ENCODE results near the gene GLIS1.

GLIS1 gene

GRCh38 chr1:53710584-53710983 is 28.4 kb downstream of the GLIS1 start:
- Histone ChIP-seq H3K27ac (no peak overlapping the region), H3K4me3 (no peak overlapping the region)
- no peak for DNase-seq (ENCODE audit: low spot score)
- no peak for TF ChIP-seq CTCF (IDR thresholded peaks at IDR 0.05)

DNA sequence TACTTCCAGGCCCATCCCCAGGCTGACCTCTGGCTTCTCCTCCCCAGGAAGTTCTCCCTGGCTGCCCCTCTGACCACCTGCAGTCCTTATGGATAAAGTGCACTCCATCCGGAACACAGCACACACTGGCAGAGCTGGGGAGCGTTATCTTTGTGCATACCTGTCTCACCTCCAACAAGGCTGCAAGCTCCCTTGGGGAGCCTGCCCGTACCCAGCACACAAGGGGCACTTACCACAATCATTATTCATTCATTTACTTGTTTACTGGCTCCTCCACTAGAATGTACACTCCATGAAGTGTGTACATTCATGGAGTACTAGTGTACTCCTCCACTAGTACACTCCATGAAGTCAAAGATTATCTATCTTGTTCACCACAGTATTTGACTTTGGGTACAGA is 30.3 kb downstream of the GLIS1 start:
- no peak for TF ChIP-seq CTCF (IDR thresholded peaks at IDR 0.05)
- no peak overlapping the region for H3K4me3 ChIP-seq
- no peak overlapping the region for H3K27ac ChIP-seq
- DNase-seq (ENCODE audit: low spot score): no peak

DNA sequence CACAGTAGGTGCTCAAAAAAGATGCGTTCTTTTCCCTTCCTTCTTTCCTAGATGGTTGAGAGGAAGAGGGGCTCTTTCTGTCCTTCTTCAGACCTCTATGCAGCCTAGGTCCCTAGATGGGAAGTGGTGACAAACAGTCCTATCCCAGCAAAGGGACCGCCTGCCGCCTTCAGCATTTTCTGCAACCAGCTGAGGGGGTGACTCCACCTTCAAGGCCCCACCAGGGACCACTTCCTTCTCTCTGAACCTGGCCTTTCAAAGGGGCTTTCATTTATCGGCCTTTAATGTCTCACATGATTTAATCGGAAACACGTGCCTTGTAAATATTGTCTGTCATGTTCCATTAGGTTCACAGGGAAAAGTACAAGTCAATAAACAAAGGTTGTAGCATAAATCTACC is 32.6 kb downstream of the GLIS1 start:
- no peak for DNase-seq (ENCODE audit: low spot score)
- Histone ChIP-seq H3K4me3 (no peak overlapping the region), H3K27ac (no peak overlapping the region)
- no peak for TF ChIP-seq CTCF (IDR thresholded peaks at IDR 0.05)

DNA sequence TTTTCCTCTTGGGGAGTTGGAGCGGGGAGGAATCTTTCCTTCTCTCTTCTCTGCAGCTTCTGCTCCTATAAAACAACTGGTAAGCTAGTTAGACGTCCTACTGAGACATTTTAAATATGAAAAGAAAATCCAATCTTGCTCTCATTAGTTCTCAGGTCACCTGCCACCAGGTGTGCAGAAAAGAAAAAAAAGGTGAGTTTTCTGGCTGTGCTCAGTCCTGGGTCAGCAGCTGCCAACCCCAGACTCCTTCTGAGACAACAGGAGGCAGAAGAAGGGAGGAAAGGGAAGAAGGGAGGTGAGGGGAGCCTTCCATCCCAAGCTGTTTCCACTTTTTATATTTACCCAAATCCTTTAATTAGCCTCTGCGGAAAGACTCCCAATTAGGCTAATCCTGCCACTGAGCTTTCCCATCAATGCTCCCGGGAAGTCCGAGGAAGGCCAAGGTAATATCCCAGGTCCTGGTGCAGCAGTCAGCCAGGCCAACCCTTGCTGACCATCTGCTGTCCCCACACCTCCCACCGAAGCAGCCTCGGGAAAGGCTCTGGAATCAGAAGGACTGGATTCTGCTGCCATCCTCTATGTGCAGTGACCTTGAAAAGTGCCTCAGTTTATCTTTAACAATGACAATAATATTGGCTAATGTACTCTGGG is 33.4 kb downstream of the GLIS1 start:
- no peak for DNase-seq (ENCODE audit: low spot score)

GRCh38 chr1:53704804-53705445 is 34.0 kb downstream of the GLIS1 start:
- no peak overlapping the region for H3K4me3 ChIP-seq
- H3K27ac ChIP-seq: no peak overlapping the region
- no peak for DNase-seq (ENCODE audit: low spot score)
- TF ChIP-seq CTCF (IDR thresholded peaks at IDR 0.05): no peak

More for the DNA sequence above, 33.4 kb downstream of the GLIS1 start:
- Histone ChIP-seq H3K27ac (no peak overlapping the region), H3K4me3 (no peak overlapping the region)
- TF ChIP-seq CTCF (IDR thresholded peaks at IDR 0.05): no peak

- no peak for TF ChIP-seq CTCF (IDR thresholded peaks at IDR 0.05)
- no peak for DNase-seq (ENCODE audit: low spot score)
- Histone ChIP-seq H3K4me3 (no peak overlapping the region), H3K27ac (no peak overlapping the region)
These were observed 34.7 kb downstream of the GLIS1 start for GRCh38 chr1:53704304-53704703.

DNA sequence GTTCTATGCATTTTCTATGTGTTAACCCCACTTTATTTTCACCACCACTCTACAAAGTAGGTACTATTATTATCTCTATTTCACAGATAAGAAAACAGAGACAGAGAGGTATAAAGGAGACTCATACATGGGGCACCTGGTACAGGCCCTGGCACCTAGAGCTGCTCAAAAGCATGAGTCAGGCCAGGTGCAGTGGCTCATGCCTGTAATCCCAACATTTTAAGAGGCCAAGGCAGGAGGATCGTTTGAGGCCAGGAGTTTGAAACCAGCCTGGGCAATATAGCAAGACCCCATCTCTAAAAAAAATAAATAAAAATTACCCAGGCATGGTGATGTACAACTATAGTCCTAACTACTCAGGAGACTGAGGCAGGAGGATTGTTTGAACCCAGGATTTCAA is 35.8 kb downstream of the GLIS1 start:
- Histone ChIP-seq H3K4me3 (no peak overlapping the region), H3K27ac (no peak overlapping the region)
- no peak for TF ChIP-seq CTCF (IDR thresholded peaks at IDR 0.05)
- DNase-seq (ENCODE audit: low spot score): no peak

All from coronary artery (tissue), 2 donors.